Activated CD8-positive, alpha-beta memory T cell treated with anti-CD3 and anti-CD28 coated beads, Interleukin-2, amount 50 U/mL, for 1 hour (primary cell): Measurements from ENCODE around the gene HSP90AA1.
"Not testable (repeated sequence)": the region's sequence is repeated elsewhere in the genome, so short reads cannot be mapped to it uniquely, and the experiment has no call there.

Source experiments
- DNase-seq: peaks from one replicate; pipeline ENCODE4 v3.0.0-alpha.2; 2020; ENCODE audit errors: extremely low read depth

HSP90AA1 gene

GRCh38 chr14:102094101-102094500 is 7.3 kb upstream of the HSP90AA1 start:
- DNase-seq, result no peak

- no peak for DNase-seq
Measured at GRCh38 chr14:102092806-102093205, 6.0 kb upstream of the HSP90AA1 start.

- DNase-seq, result no peak
Measured at GRCh38 chr14:102090713-102091112, 3.9 kb upstream of the HSP90AA1 start.

GRCh38 chr14:102089621-102090343 is 2.9 kb upstream of the HSP90AA1 start:
- no peak for DNase-seq

GRCh38 chr14:102088012-102088792 is 1.4 kb upstream of the HSP90AA1 start:
- DNase-seq, result no peak

- no peak for DNase-seq
Measured at GRCh38 chr14:102087762-102088011, 843 bp upstream of the HSP90AA1 start.

- DNase-seq, result no peak
Measured at GRCh38 chr14:102086709-102086971, 204 bp downstream of the HSP90AA1 start.

- no peak for DNase-seq
Measured at GRCh38 chr14:102085948-102086708, 716 bp downstream of the HSP90AA1 start.

- no peak for DNase-seq
Measured at GRCh38 chr14:102085488-102085887, 1.4 kb downstream of the HSP90AA1 start.

- DNase-seq, result no peak
Measured at GRCh38 chr14:102084931-102085330, 1.9 kb downstream of the HSP90AA1 start.

- not testable (repeated sequence) for DNase-seq
Measured at GRCh38 chr14:102084522-102084921, 2.3 kb downstream of the HSP90AA1 start.

- no peak for DNase-seq
Measured at GRCh38 chr14:102081231-102082080, 5.4 kb downstream of the HSP90AA1 start.

GRCh38 chr14:102080183-102081080 is 6.4 kb downstream of the HSP90AA1 start:
- no peak for DNase-seq

- no peak for DNase-seq
Measured at GRCh38 chr14:102079700-102079979, 7.2 kb downstream of the HSP90AA1 start.

- DNase-seq, result no peak
Measured at GRCh38 chr14:102078831-102079699, 7.8 kb downstream of the HSP90AA1 start.

GRCh38 chr14:102078361-102078791 is 8.5 kb downstream of the HSP90AA1 start:
- not testable (repeated sequence) for DNase-seq

GRCh38 chr14:102077382-102077709 is 9.5 kb downstream of the HSP90AA1 start:
- DNase-seq, result no peak

GRCh38 chr14:102075155-102075554 is 11.7 kb downstream of the HSP90AA1 start:
- DNase-seq, result no peak

- DNase-seq, result no peak
Measured at GRCh38 chr14:102074415-102074964, 12.4 kb downstream of the HSP90AA1 start.
